Neural cell (in vitro differentiated cells): ENCODE measurements around the gene HPN. TPM values are rescaled to one million over a fixed set of nuclear protein-coding genes. Genes with fewer than 3 reads are reported as not detected.

Experiments
- H2AFZ ChIP-seq: fragments of 200-600, 300-800 bp; sonication (generic), shearing (Covaris generic); 2 replicates; pipeline ENCODE4 v1.6.0; 2014; ENCODE audit warnings: low read depth, mild to moderate bottlenecking, antibody characterized with exemption, low read length, moderate library complexity
- H3F3A ChIP-seq: fragments of 200-600 bp; shearing (Covaris generic); 2 replicates; pipeline ENCODE4 v1.6.1; 2016; ENCODE audit warnings: mild to moderate bottlenecking, moderate library complexity, mixed read lengths, antibody characterized with exemption, low read length; ENCODE audit not compliant: insufficient read depth, poor library complexity, severe bottlenecking
- H3K27ac ChIP-seq: fragments of 200-600, 300-800 bp; sonication (generic), shearing (Covaris generic); 2 replicates; pipeline ENCODE4 v1.5.1; 2014; ENCODE audit warnings: mild to moderate bottlenecking, low read length, moderate library complexity
- H3K27me3 ChIP-seq: fragments of 300-800, 200-600 bp; sonication (generic), shearing (Covaris generic); 2 replicates; pipeline ENCODE4 v1.6.0; 2014; ENCODE audit warnings: mild to moderate bottlenecking, low read depth, low read length, moderate library complexity; ENCODE audit not compliant: insufficient read depth
- H3K36me3 ChIP-seq: fragments of 300-800, 200-600 bp; sonication (generic), shearing (Covaris generic); 2 replicates; pipeline ENCODE4 v1.5.1; 2014; ENCODE audit warnings: mild to moderate bottlenecking, antibody characterized with exemption, low read length, moderate library complexity; ENCODE audit not compliant: insufficient read depth
- H3K4me2 ChIP-seq: fragments of 300-800, 200-600 bp; sonication (generic), shearing (Covaris generic); 2 replicates; pipeline ENCODE4 v1.6.0; 2014; ENCODE audit warnings: mild to moderate bottlenecking, low read length
- H3K4me3 ChIP-seq: fragments of 300-800, 200-600 bp; sonication (generic), shearing (Covaris generic); 2 replicates; pipeline ENCODE4 v1.5.1; 2014; ENCODE audit warnings: mild to moderate bottlenecking, low read length, moderate library complexity
- H3K79me2 ChIP-seq: fragments of 200-600 bp; shearing (Covaris generic); replicated peaks from 2 replicates; pipeline ENCODE4 v1.6.0; 2014; ENCODE audit warnings: mild to moderate bottlenecking, low read length, moderate library complexity; ENCODE audit not compliant: insufficient read depth
- H3K9ac ChIP-seq: fragments of 300-800, 200-600 bp; sonication (generic), shearing (Covaris generic); 2 replicates; pipeline ENCODE4 v1.6.1; 2016; ENCODE audit warnings: mild to moderate bottlenecking, low read length, mixed read lengths
- H3K9me2 ChIP-seq: fragments of 200-600 bp; shearing (Covaris generic); 2 replicates; pipeline ENCODE4 v1.6.1; 2016; ENCODE audit warnings: mild to moderate bottlenecking, low read length, mixed read lengths; ENCODE audit not compliant: insufficient read depth
- H3K9me3 ChIP-seq: fragments of 200-600, 300-800 bp; sonication (generic), shearing (Covaris generic); 2 replicates; pipeline ENCODE4 v1.6.1; 2016; ENCODE audit warnings: mild to moderate bottlenecking, mixed run types, low read length, moderate library complexity, mixed read lengths
- H4K20me1 ChIP-seq: fragments of 200-600 bp; shearing (Covaris generic); 2 replicates; pipeline ENCODE4 v1.6.1; 2016; ENCODE audit warnings: mild to moderate bottlenecking, mixed run types; ENCODE audit not compliant: insufficient read depth
- CTCF ChIP-seq: fragments of 450-650 bp; IDR thresholded peaks from 2 replicates; pipeline ENCODE4 v1.5.1; 2014; ENCODE audit warnings: antibody characterized with exemption, mild to moderate bottlenecking, moderate library complexity; ENCODE audit not compliant: poor library complexity, severe bottlenecking
- EP300 ChIP-seq: fragments of 450-650 bp; conservative IDR thresholded peaks from 2 replicates; pipeline ENCODE4 v1.6.1; 2014; ENCODE audit warnings: antibody characterized with exemption, mild to moderate bottlenecking, moderate library complexity; ENCODE audit not compliant: poor library complexity, severe bottlenecking
- MXI1 ChIP-seq: fragments of 450-650 bp; conservative IDR thresholded peaks from 2 replicates; pipeline ENCODE4 v1.6.1; 2014; ENCODE audit warnings: antibody characterized with exemption, mild to moderate bottlenecking; ENCODE audit not compliant: poor library complexity, severe bottlenecking
- POLR2AphosphoS5 ChIP-seq: IDR thresholded peaks from 2 replicates; pipeline ENCODE4 v1.6.1; 2012
- REST ChIP-seq: IDR thresholded peaks from 2 replicates; pipeline ENCODE4 v1.6.1; 2012; ENCODE audit warnings: borderline replicate concordance
- SMC3 ChIP-seq: fragments of 450-650 bp; conservative IDR thresholded peaks from 2 replicates; pipeline ENCODE4 v1.6.1; 2014; ENCODE audit warnings: antibody characterized with exemption, mild to moderate bottlenecking, moderate library complexity; ENCODE audit not compliant: poor library complexity
- TAF1 ChIP-seq: IDR thresholded peaks from 2 replicates; pipeline ENCODE4 v1.6.1; 2012; ENCODE audit warnings: low read depth
- polyA plus RNA-seq: library from polyadenylated mRNA; depleted of rRNA; stranded (reverse); fragments of >200 nt; gene quantifications from 2 replicates; pipeline ENCODE4 v1.2.3, GENCODE V29; 2014

Gene HPN
- polyA plus RNA-seq, 1 donor from 2014 or later: 0.15 TPM

GRCh38 chr19:35106898-35107541, 65.5 kb downstream of the HPN start:
- no peak overlapping the region for H3K9ac ChIP-seq
- no peak overlapping the region for H3K4me2 ChIP-seq
- H3F3A ChIP-seq: no peaks in the 10 kb centered on the region
- no peaks in the 10 kb centered on the region for H4K20me1 ChIP-seq
- no peaks in the 10 kb centered on the region for H3K36me3 ChIP-seq
- no peaks in the 10 kb centered on the region for H3K9me3 ChIP-seq
- no peak overlapping the region for H3K27ac ChIP-seq
- H3K27me3 ChIP-seq: no peaks in the 10 kb centered on the region
- H3K79me2 ChIP-seq: no peaks in the 10 kb centered on the region
- H3K9me2 ChIP-seq: no peaks in the 10 kb centered on the region
- no peak overlapping the region for H3K4me3 ChIP-seq
- TF ChIP-seq SMC3 (no peak), POLR2AphosphoS5 (no peak), CTCF (no peak), TAF1 (no peak), MXI1 (no peak), REST (no peak), EP300 (no peak)
- H2AFZ ChIP-seq: no peak overlapping the region

- Histone ChIP-seq H3K27ac (no peak overlapping the region), H3K9me3 (no peaks in the 10 kb centered on the region), H3K36me3 (no peaks in the 10 kb centered on the region), H3K4me3 (no peak overlapping the region), H3K9ac (no peak overlapping the region), H3K27me3 (no peaks in the 10 kb centered on the region), H4K20me1 (no peaks in the 10 kb centered on the region), H3F3A (no peaks in the 10 kb centered on the region), H3K4me2 (no peak overlapping the region), H2AFZ (no peak overlapping the region), H3K79me2 (no peaks in the 10 kb centered on the region), H3K9me2 (no peaks in the 10 kb centered on the region)
- TF ChIP-seq MXI1: no peak
- TF ChIP-seq CTCF: no peak
- no peak for TF ChIP-seq POLR2AphosphoS5
Measured at GRCh38 chr19:35107545-35107944, 66.0 kb downstream of the HPN start.
